Liver (tissue), 3 donors: Measurements from ENCODE around the gene AGBL4.

ENCODE experiments used
- CTCF ChIP-seq: fragments of 150-350 bp; IDR thresholded peaks from 2 replicates; pipeline ENCODE4 v1.5.1; 2017; ENCODE audit warnings: improper control_type of control experiment, low read depth, low read length; ENCODE audit not compliant: missing input control
- SP1 ChIP-seq: IDR thresholded peaks from 2 replicates; pipeline ENCODE4 v1.6.1; 2018; ENCODE audit warnings: antibody characterized with exemption, mild to moderate bottlenecking
- YY1 ChIP-seq: IDR thresholded peaks from 2 replicates; pipeline ENCODE4 v1.6.1; 2016; ENCODE audit warnings: antibody characterized with exemption, mild to moderate bottlenecking
- donor health status: healthy.
- donor health status: healthy.

- no peak for TF ChIP-seq SP1
- TF ChIP-seq CTCF: no peak
- TF ChIP-seq YY1: no peak
These were observed 972.1 kb downstream of the AGBL4 start for GRCh38 chr1:49051647-49052046.
